HFF-Myc (cell line): Measurements from ENCODE around the gene ZFR2.
A peak's percentile ranks its signal among the peaks of the same experiment; 100 is the strongest.
"Not testable (repeated sequence)": the region's sequence is repeated elsewhere in the genome, so short reads cannot be mapped to it uniquely, and the experiment has no call there.

Experiments
- DNase-seq: peaks from one replicate; pipeline ENCODE4 v3.0.0-alpha.2; 2011; ENCODE audit warnings: low read depth; ENCODE audit errors: extremely low read depth
- H3K4me3 ChIP-seq: replicated peaks from 2 replicates; pipeline ENCODE4 v1.5.1; 2011; ENCODE audit warnings: low read depth, mild to moderate bottlenecking, control low read depth, low read length
- TF ChIP-seq, protein P1 (sequence below): IDR thresholded peaks from 2 replicates; pipeline ENCODE4 v1.5.1; 2012; ENCODE audit warnings: mild to moderate bottlenecking, low read depth, low read length, control low read depth; ENCODE audit errors: missing control alignments

Gene ZFR2

DNA sequence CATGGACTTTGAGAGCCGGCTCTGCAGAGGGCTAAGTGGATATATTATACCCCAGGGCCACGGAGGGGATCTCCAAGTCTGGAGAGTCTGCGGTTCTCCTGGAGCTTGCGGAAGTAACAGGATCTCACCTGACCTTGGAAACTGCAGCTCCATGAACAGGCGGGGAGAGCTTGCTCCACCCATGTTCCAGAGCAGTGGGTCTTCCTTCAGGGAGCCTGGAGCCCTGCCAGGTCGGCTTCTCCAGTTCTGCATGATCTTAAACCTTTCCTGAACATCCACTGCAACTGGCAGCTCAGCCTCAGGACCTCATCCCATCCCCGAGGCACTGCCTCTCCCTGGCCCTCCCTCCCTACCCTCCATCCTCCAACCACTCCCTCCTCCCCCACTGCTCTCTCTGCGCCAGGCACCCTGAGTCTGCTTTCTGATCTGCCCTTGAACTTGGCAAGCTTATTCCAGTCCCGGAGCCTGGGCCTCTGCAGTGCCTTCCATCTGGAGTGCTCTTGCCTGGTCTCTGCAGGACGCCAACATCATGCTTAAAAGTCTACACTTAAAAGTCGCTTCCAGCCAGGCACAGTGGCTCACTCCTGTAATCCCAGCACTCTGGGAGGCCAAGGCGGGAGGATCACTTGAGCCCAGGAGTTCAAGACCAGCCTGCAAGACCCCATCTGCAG is 24.8 kb upstream of the ZFR2 start:
- no peak for DNase-seq
- no peak overlapping the region for H3K4me3 ChIP-seq
- TF ChIP-seq, protein P1, sequence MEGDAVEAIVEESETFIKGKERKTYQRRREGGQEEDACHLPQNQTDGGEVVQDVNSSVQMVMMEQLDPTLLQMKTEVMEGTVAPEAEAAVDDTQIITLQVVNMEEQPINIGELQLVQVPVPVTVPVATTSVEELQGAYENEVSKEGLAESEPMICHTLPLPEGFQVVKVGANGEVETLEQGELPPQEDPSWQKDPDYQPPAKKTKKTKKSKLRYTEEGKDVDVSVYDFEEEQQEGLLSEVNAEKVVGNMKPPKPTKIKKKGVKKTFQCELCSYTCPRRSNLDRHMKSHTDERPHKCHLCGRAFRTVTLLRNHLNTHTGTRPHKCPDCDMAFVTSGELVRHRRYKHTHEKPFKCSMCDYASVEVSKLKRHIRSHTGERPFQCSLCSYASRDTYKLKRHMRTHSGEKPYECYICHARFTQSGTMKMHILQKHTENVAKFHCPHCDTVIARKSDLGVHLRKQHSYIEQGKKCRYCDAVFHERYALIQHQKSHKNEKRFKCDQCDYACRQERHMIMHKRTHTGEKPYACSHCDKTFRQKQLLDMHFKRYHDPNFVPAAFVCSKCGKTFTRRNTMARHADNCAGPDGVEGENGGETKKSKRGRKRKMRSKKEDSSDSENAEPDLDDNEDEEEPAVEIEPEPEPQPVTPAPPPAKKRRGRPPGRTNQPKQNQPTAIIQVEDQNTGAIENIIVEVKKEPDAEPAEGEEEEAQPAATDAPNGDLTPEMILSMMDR, result no peak

DNA sequence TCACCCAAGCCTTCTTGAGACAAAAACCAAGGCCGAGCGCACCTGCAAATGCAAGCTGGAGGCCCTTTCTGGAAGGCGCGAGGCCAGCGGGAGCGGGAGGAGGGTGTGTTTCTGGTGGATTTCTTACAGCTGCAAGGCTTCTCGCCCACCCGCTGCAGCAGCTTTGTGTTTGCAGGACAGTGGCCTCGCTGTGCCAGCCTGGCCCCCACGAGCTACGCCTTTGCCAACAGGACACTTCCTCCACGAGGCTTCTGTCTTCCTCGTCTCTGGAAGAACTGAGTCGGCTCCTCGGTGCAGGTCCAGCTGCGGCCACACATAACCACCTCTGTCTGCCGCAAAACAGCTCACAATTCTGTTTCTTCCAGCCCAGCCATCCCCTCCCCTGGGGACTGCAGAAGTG is 21.8 kb upstream of the ZFR2 start:
- H3K4me3 ChIP-seq, result no peak overlapping the region
- no peak for DNase-seq
- TF ChIP-seq, protein P1, result no peak

DNA sequence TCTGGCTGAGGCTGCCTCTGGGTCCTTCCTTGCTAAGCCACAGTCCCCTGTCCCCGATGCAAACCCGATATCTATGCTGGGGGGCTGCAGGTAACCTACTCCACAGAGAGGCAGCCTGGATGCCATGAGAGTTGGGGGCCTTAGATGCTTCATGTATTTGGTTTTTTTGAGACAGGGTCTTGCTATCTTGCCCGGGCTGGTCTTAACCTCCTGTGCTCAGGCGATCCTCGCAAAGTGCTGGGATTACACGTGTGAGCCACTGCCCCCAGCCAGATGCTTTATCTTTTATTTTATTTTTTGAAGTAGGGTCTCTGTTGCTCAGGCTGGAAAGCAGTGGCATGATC is 13.2 kb upstream of the ZFR2 start:
- H3K4me3 ChIP-seq, result no peak overlapping the region
- TF ChIP-seq, protein P1, result no peak
- no peak for DNase-seq

DNA sequence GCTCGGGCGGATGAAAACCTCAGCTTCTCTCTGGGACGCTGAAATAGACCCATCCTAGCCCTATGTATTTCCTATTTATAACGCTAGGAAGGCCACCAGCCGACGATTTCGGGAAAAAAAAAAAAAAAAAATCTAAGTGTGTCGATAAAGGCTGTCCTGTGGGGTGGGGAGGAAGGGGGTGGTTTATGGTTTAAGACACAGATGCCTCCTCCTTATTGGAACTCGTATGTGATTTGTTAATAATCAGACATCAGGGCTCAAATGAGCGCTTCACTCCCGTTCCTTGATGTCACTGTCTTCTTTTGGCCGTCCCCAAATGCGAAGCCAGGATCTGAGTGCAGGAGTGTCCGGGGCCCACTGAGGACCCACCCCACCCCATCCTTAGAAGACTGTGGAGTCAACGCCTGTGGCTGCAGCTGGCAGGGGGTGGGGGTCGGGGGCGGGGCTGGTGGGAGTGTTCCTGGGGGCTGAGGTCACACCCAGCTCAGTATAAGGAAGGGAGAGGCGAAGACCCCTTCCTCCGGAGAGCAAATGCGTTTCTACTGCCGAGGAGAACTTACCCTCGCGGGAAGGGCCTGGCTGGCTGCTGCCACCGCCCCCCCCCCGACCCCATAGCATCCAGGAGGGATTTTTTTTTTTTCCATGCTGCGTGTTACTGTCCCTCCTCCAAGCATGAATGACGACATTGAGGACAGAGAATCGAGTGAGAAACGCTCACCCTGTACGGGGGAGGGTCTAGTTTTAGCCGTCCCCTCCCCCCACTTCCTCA is 12.6 kb upstream of the ZFR2 start:
- TF ChIP-seq, protein P1, result no peak
- DNase-seq, result no peak
- H3K4me3 ChIP-seq, result no peak overlapping the region

DNA sequence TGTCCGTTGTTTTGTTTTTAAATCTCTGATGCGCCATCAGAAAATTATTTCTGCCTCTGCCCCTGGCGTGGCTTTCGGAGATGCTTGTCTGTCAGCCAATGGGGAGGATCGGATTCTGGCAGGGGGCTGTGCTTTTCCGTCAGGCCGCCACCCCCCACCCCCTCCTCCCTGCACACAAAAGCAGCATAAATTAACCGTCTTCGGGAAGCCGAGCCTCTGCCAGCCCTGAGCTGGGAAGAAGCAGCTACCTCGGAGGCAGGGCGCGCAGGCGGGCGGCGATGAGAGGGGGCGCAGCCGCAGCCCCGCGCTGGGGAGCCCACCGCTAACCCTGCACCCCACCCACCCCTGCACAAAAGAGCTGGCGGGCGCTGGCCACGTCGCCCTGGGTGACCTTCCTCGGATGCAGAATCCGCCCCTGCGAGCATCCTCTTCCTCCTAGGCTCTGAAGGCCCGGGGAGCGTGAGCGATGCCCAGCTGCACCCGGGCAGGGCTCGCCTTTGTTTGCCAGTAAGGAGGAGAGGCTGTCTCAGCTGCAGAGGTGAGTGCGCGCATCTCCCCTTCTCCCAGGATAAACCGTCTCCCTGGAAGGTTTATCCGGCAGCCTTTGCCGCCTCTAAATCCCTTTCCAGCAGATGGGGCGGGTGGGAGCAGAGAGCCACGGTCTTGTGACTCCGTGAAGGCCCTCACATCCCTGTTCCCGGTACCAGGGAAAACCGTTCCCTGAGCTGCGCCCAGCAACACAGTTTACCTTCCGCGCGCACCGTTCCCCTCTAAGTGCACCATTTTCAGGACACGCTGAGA is 11.8 kb upstream of the ZFR2 start, which contains the start of gene ATCAY:
Gene ATCAY, plus strand, starts transcription at position 215 of the 801 bp plus-strand sequence. CDS start 5,083 bp downstream, outside the sequence.
- no peak within 1 kb of the TSS for H3K4me3 ChIP-seq
- TF ChIP-seq, protein P1, result no peak
- DNase-seq, result no peak

DNA sequence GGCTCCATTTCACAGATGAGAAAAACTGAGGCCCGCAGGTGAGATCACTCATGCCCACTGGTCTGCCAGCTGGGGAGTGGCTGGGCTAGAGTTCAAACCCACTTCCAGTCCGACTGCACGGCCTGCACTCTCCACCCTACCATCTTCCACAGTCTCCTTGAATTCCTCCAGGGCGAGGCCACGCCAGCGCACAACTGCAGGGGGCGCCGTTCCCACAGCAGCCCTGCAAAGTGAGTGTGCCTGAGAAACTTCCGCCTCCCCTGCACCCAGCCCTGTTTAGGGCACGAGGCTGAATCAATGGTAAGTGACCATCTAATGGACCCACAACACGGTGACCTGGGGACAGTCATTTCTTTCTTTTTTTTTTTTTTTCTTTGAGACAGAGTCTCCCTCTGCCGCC is 10.8 kb upstream of the ZFR2 start:
- TF ChIP-seq, protein P1, result peak; percentile 29
- no peak for DNase-seq
- H3K4me3 ChIP-seq, result no peak overlapping the region

DNA sequence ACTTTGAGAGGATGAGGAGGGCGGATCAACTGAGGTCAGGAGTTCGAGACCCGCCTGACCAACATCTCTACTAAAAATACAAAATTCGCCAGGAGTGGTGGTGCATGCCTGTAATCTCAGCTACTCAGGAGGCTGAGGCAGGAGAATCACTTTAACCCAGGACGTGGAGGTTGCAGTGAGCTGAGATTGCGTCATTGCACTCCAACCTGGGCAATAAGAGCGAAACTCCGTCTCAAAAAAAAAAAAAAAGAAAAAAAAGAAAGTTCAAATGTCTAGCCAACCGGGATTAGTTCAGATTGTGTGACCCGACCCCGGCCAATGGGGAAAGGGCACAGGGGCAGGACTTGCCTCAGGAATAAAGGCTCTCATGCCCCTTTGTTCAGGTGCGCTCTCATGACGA is 5.9 kb upstream of the ZFR2 start:
- not testable (repeated sequence) for DNase-seq, H3K4me3 ChIP-seq
